ENCODE results near the gene PEX5L.

PEX5L gene

GRCh38 chr3:179972881-179973423 lies 63.8 kb downstream of the PEX5L start:
- H3K4me3 Mint-ChIP-seq, result no peak overlapping the region

GRCh38 chr3:179971280-179971679 lies 65.5 kb downstream of the PEX5L start:
- no peaks in the 10 kb centered on the region for H3K4me1 Mint-ChIP-seq
- ATAC-seq, result no peak
- H3K9me3 Mint-ChIP-seq, result no peaks in the 10 kb centered on the region

More at GRCh38 chr3:179972881-179973423, 63.8 kb downstream of the PEX5L start:
- Mint-ChIP-seq H3K27ac (no peak overlapping the region), H3K36me3 (no peaks in the 10 kb centered on the region), H3K4me1 (no peaks in the 10 kb centered on the region), H3K9me3 (no peaks in the 10 kb centered on the region), H3K27me3 (peaks cover 27% of the 10 kb centered on the region)
- no peak for ATAC-seq

GRCh38 chr3:179970746-179971145 lies 66.0 kb downstream of the PEX5L start:
- Mint-ChIP-seq H3K36me3 (no peaks in the 10 kb centered on the region), H3K27ac (no peak overlapping the region), H3K4me1 (no peaks in the 10 kb centered on the region), H3K4me3 (no peak overlapping the region), H3K9me3 (no peaks in the 10 kb centered on the region), H3K27me3 (peaks cover 29% of the 10 kb centered on the region)
- no peak for ATAC-seq

More at GRCh38 chr3:179971280-179971679, 65.5 kb downstream of the PEX5L start:
- Mint-ChIP-seq H3K36me3 (no peaks in the 10 kb centered on the region), H3K27me3 (peaks cover 31% of the 10 kb centered on the region), H3K4me3 (no peak overlapping the region), H3K27ac (no peak overlapping the region)

- Mint-ChIP-seq H3K36me3 (no peaks in the 10 kb centered on the region), H3K4me3 (no peak overlapping the region), H3K4me1 (no peaks in the 10 kb centered on the region), H3K27me3 (peaks cover 29% of the 10 kb centered on the region), H3K27ac (no peak overlapping the region), H3K9me3 (no peaks in the 10 kb centered on the region)
- ATAC-seq, result no peak
These were observed 67.2 kb downstream of the PEX5L start for GRCh38 chr3:179969525-179969924.

- H3K4me1 Mint-ChIP-seq, result no peaks in the 10 kb centered on the region
- no peaks in the 10 kb centered on the region for H3K36me3 Mint-ChIP-seq
- H3K27me3 Mint-ChIP-seq, result peaks cover 28% of the 10 kb centered on the region
- no peak overlapping the region for H3K4me3 Mint-ChIP-seq
- ATAC-seq, result no peak
- H3K9me3 Mint-ChIP-seq, result no peaks in the 10 kb centered on the region
- H3K27ac Mint-ChIP-seq, result no peak overlapping the region
These were observed 69.1 kb downstream of the PEX5L start for GRCh38 chr3:179967622-179968021.

DNA sequence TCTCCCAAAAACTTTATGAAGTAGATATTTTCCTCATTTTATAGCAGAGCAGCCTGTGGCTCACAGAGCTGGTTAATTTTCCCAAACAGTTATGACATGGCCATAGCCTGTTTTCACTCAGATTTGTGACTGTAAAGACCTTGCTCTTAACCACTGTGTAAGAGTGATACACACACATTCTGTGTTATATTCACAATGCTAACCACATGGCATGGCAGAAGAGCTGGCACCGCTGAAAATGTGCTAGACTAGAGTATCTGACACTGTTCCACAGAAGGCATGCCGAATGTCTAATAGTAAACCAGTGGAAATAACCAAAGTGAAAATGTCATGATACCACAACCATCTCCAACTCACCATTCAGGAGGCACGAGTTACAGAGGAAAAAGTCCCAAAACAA lies 71.8 kb downstream of the PEX5L start:
- ATAC-seq, result no peak
- Mint-ChIP-seq H3K9me3 (peaks cover 4% of the 10 kb centered on the region), H3K27ac (no peak overlapping the region), H3K4me1 (peaks cover 9% of the 10 kb centered on the region), H3K36me3 (no peaks in the 10 kb centered on the region), H3K27me3 (peaks cover 47% of the 10 kb centered on the region), H3K4me3 (no peak overlapping the region)

- H3K27me3 Mint-ChIP-seq, result peaks cover 61% of the 10 kb centered on the region
- ATAC-seq, result no peak
- no peak overlapping the region for H3K27ac Mint-ChIP-seq
- H3K4me1 Mint-ChIP-seq, result peaks cover 9% of the 10 kb centered on the region
- peaks cover 4% of the 10 kb centered on the region for H3K9me3 Mint-ChIP-seq
- no peak overlapping the region for H3K4me3 Mint-ChIP-seq
- no peaks in the 10 kb centered on the region for H3K36me3 Mint-ChIP-seq
These were observed 73.9 kb downstream of the PEX5L start for GRCh38 chr3:179962629-179963387.

DNA sequence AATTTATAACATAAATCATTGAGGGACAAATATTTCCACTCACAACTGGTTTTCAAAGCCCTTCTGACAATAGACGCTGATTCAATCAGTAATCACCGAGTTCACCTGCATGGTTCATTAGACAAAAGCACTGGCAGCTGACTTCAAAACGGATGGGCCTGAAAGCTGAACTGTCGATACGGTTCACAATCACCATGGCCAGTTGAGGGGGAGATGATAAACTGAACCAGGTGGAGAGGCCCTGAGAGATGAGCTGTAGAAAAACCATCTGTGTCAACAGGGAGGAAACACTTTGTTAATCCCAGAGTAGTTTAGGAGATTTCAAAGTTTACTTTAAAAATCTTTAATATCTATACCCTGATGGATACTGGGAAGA lies 75.0 kb downstream of the PEX5L start:
- no peak overlapping the region for H3K4me3 Mint-ChIP-seq
- no peak overlapping the region for H3K27ac Mint-ChIP-seq
- H3K4me1 Mint-ChIP-seq, result peaks cover 16% of the 10 kb centered on the region
- no peak for ATAC-seq
- peaks cover 4% of the 10 kb centered on the region for H3K9me3 Mint-ChIP-seq
- no peaks in the 10 kb centered on the region for H3K36me3 Mint-ChIP-seq
- peaks cover 58% of the 10 kb centered on the region for H3K27me3 Mint-ChIP-seq

- ATAC-seq, result no peak
- H3K4me1 Mint-ChIP-seq, result peaks cover 18% of the 10 kb centered on the region
- peaks cover 53% of the 10 kb centered on the region for H3K27me3 Mint-ChIP-seq
- H3K27ac Mint-ChIP-seq, result no peak overlapping the region
- peaks cover 4% of the 10 kb centered on the region for H3K9me3 Mint-ChIP-seq
- no peak overlapping the region for H3K4me3 Mint-ChIP-seq
- no peaks in the 10 kb centered on the region for H3K36me3 Mint-ChIP-seq
These were observed 75.5 kb downstream of the PEX5L start for GRCh38 chr3:179961071-179961702.

DNA sequence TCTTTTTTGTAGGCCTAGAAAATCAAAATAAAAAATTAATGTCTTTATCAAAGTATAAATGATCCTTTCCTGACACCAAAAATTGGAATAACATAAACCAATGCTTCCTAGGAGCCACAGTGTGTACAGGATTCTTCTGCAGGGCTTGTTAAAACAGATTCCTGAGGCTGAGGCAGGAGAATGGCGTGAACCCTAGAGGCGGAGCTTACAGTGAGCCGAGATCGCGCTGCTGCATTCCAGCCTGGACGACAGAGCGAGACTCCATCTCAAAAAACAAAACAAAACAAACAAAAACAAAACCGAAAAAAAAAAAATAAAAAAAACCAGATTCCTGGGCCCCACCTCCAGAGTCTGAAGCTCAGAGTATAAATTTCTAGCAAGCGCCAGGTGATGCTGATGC lies 78.0 kb downstream of the PEX5L start:
- H3K4me3 Mint-ChIP-seq, result no peak overlapping the region
- no peaks in the 10 kb centered on the region for H3K36me3 Mint-ChIP-seq
- peaks cover 39% of the 10 kb centered on the region for H3K27me3 Mint-ChIP-seq
- no peak for ATAC-seq
- peaks cover 4% of the 10 kb centered on the region for H3K9me3 Mint-ChIP-seq
- H3K4me1 Mint-ChIP-seq, result peaks cover 18% of the 10 kb centered on the region
- H3K27ac Mint-ChIP-seq, result no peak overlapping the region

GRCh38 chr3:179958143-179958542 lies 78.6 kb downstream of the PEX5L start:
- no peak overlapping the region for H3K4me3 Mint-ChIP-seq
- peaks cover 18% of the 10 kb centered on the region for H3K4me1 Mint-ChIP-seq
- no peak overlapping the region for H3K27ac Mint-ChIP-seq
- no peaks in the 10 kb centered on the region for H3K36me3 Mint-ChIP-seq
- H3K27me3 Mint-ChIP-seq, result peaks cover 37% of the 10 kb centered on the region
- H3K9me3 Mint-ChIP-seq, result peaks cover 4% of the 10 kb centered on the region
- no peak for ATAC-seq

DNA sequence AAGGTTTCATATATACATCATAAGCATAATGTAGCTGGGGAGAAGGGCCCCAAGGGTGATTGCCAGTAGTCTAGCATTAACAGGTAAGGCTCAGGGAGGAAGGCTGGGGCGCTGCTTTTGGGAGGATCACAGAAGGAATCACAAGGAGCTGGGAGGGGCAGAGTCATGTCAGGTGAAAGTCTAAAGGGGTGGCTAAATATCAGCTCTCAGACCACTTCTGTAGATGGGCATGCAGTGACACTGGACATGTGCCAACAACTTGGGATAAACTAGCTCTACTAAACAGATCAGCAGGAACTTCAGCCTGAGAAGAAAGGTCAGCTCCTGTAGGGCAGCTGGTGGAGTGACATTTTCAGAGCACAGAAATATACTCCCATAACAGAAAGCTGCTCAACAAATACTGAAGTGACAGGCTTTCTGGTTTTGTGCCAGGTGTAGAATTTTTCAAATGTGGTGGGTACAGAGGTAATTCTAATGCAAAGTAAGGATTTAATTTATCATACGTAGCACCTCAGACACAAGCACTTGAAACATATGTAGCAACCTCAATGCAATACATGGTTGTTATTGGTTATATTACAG lies 79.4 kb downstream of the PEX5L start:
- H3K4me1 Mint-ChIP-seq, result peaks cover 18% of the 10 kb centered on the region
- H3K36me3 Mint-ChIP-seq, result no peaks in the 10 kb centered on the region
- peaks cover 41% of the 10 kb centered on the region for H3K27me3 Mint-ChIP-seq
- peaks cover 4% of the 10 kb centered on the region for H3K9me3 Mint-ChIP-seq
- no peak overlapping the region for H3K27ac Mint-ChIP-seq
- ATAC-seq, result no peak
- H3K4me3 Mint-ChIP-seq, result no peak overlapping the region

DNA sequence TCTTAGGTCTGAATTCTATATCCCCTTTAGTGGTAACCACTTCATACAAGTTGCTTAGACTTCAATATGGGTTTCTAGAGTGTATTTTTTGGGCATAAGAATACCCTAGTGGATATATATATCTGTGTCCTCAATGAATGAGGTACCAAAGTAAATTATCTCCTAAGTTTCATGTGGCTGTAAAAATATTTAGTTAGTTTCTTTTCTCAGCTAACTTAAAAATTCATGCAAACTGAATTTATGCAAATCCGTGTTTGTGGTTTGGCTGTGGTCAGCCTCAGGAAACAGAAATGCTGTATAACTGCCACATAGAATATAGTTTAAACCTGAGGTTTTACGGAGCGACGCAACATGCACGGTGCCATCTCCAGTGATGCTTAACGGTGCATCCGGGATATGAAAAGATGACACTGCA lies 80.3 kb downstream of the PEX5L start:
- H3K9me3 Mint-ChIP-seq, result peaks cover 4% of the 10 kb centered on the region
- H3K4me3 Mint-ChIP-seq, result no peak overlapping the region
- no peak for ATAC-seq
- no peak overlapping the region for H3K27ac Mint-ChIP-seq
- H3K36me3 Mint-ChIP-seq, result no peaks in the 10 kb centered on the region
- peaks cover 40% of the 10 kb centered on the region for H3K27me3 Mint-ChIP-seq
- peaks cover 14% of the 10 kb centered on the region for H3K4me1 Mint-ChIP-seq

DNA sequence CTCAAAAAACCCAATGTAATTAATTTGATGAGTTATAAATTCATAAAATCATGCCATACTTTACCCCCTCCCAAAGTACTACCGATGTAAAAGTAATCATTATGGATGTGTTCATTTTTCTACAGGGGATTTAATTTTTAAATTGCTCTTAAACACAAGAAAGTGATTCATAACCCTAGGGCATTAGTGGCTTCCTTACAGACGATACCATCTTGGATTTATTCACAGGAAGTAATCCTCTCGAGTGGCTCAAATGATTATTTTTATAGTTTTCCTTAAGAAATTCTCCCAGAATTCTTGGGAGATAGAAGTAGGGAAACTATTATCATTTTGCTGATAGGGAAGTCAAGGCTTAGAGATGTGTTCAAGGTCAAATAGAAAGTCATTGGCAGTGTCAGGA lies 80.9 kb downstream of the PEX5L start:
- Mint-ChIP-seq H3K36me3 (no peaks in the 10 kb centered on the region), H3K27me3 (peaks cover 34% of the 10 kb centered on the region), H3K4me1 (peaks cover 9% of the 10 kb centered on the region), H3K4me3 (no peak overlapping the region), H3K9me3 (no peaks in the 10 kb centered on the region), H3K27ac (no peak overlapping the region)
- no peak for ATAC-seq

GRCh38 chr3:179955286-179955685 lies 81.5 kb downstream of the PEX5L start:
- H3K9me3 Mint-ChIP-seq, result no peaks in the 10 kb centered on the region
- no peak overlapping the region for H3K27ac Mint-ChIP-seq
- H3K27me3 Mint-ChIP-seq, result peaks cover 32% of the 10 kb centered on the region
- H3K4me3 Mint-ChIP-seq, result no peak overlapping the region
- no peak for ATAC-seq
- H3K4me1 Mint-ChIP-seq, result peaks cover 9% of the 10 kb centered on the region
- H3K36me3 Mint-ChIP-seq, result no peaks in the 10 kb centered on the region
